A673 (cell line): ENCODE results near the gene CACNA2D3. TPM values are rescaled to one million over a fixed set of nuclear protein-coding genes. Genes with fewer than 3 reads are reported as not detected.
A peak's percentile ranks its signal among the peaks of the same experiment; 100 is the strongest.

Source experiments
- BruUV-seq: library from RNA; stranded (reverse); fragments of 400-500 nt; replicated peaks from 2 replicates; lab custom pipeline; 2021; lab: Mats Ljungman, UMichigan
- CTCF ChIA-PET: fragments of 300-600 bp; sonication (Branson Sonifier 250); formaldehyde crosslinking; loops from one replicate; lab custom pipeline; 2022; ENCODE audit warnings: antibody characterized with exemption; lab: Charles Lee
- POLR2A ChIA-PET: fragments of 300-600 bp; sonication (Branson Sonifier 250); formaldehyde crosslinking; loops from one replicate; lab custom pipeline; 2022; ENCODE audit warnings: antibody characterized with exemption; ENCODE audit not compliant: low non-redundant PET; lab: Charles Lee
- DNase-seq: peaks from one replicate; pipeline ENCODE4 v3.0.0-alpha.2; 2015; ENCODE audit warnings: low spot score
- H3K27ac ChIP-seq: fragments of 200-600 bp; sonication (generic); 2 replicates; pipeline ENCODE4 v1.5.1; 2016; ENCODE audit warnings: mixed run types, low read depth, mild to moderate bottlenecking, mixed read lengths, antibody characterized with exemption, low read length; ENCODE audit not compliant: poor library complexity, severe bottlenecking
- H3K27me3 ChIP-seq: fragments of 200-600 bp; sonication (generic); replicated peaks from 2 replicates; pipeline ENCODE4 v1.6.1; 2017; ENCODE audit warnings: mixed run types, low read depth, mild to moderate bottlenecking, mixed read lengths, antibody characterized with exemption, low read length; ENCODE audit not compliant: insufficient read depth, poor library complexity
- H3K36me3 ChIP-seq: fragments of 200-600 bp; sonication (generic); 2 replicates; pipeline ENCODE4 v1.6.1; 2016; ENCODE audit warnings: mixed run types, mild to moderate bottlenecking, mixed read lengths, antibody characterized with exemption, low read length; ENCODE audit not compliant: insufficient read depth, poor library complexity, severe bottlenecking
- H3K4me1 ChIP-seq: fragments of 200-600 bp; sonication (generic); 2 replicates; pipeline ENCODE4 v1.6.1; 2017; ENCODE audit warnings: mixed run types, mild to moderate bottlenecking, mixed read lengths, antibody characterized with exemption, low read length; ENCODE audit not compliant: insufficient read depth, poor library complexity, severe bottlenecking
- H3K4me3 ChIP-seq: fragments of 200-600 bp; sonication (generic); 2 replicates; pipeline ENCODE4 v1.5.1; 2016; ENCODE audit warnings: low read depth, mixed run types, mild to moderate bottlenecking, mixed read lengths, low read length; ENCODE audit not compliant: poor library complexity, severe bottlenecking
- H3K9me3 ChIP-seq: fragments of 200-600 bp; sonication (generic); 2 replicates; pipeline ENCODE4 v1.6.1; 2016; ENCODE audit warnings: mixed run types, low read depth, mild to moderate bottlenecking, mixed read lengths, antibody characterized with exemption, low read length; ENCODE audit not compliant: poor library complexity, severe bottlenecking
- CTCF ChIP-seq: fragments of 300-800, 200-600 bp; sonication (generic); conservative IDR thresholded peaks from 2 replicates; pipeline ENCODE4 v1.5.1; 2017; ENCODE audit warnings: low read depth, mild to moderate bottlenecking, antibody characterized with exemption, low read length, moderate library complexity, mixed read lengths
- EZH2 ChIP-seq: fragments of 200-600 bp; sonication (generic); IDR thresholded peaks from 2 replicates; pipeline ENCODE4 v1.6.1; 2017; ENCODE audit warnings: borderline replicate concordance, low read depth, mild to moderate bottlenecking, mixed read lengths, antibody characterized with exemption, low read length; ENCODE audit not compliant: poor library complexity, severe bottlenecking
- intact Hi-C: fragments of 100-400 bp; cut with micrococcal nuclease; formaldehyde crosslinking; loops from one replicate; pipeline ENCODE4 v1.10.0; 2022; ENCODE audit not compliant: unreplicated experiment
- total RNA-seq: library from RNA; stranded (reverse); gene quantifications from 2 replicates; pipeline ENCODE4 v1.2.3, GENCODE V29; 2021

CACNA2D3 gene
- total RNA-seq, 1 experiment from 2014 or later, result not detected

- ChIA-PET CTCF (no interaction called here), POLR2A (no interaction called here)
- H3K9me3 ChIP-seq, result no peaks in the 10 kb centered on the region
- no peaks in the 10 kb centered on the region for H3K27me3 ChIP-seq
- H3K36me3 ChIP-seq, result no peaks in the 10 kb centered on the region
- no TSS peak for BruUV-seq
- H3K4me3 ChIP-seq, result no peak overlapping the region
- TF ChIP-seq EZH2 (no peak), CTCF (no peak)
- no peaks in the 10 kb centered on the region for H3K4me1 ChIP-seq
- no peak overlapping the region for H3K27ac ChIP-seq
- intact Hi-C loops, result no loop called here
- peak; percentile 42 for DNase-seq
Measured at GRCh38 chr3:54891540-54891897, 769.2 kb downstream of the CACNA2D3 start.

DNA sequence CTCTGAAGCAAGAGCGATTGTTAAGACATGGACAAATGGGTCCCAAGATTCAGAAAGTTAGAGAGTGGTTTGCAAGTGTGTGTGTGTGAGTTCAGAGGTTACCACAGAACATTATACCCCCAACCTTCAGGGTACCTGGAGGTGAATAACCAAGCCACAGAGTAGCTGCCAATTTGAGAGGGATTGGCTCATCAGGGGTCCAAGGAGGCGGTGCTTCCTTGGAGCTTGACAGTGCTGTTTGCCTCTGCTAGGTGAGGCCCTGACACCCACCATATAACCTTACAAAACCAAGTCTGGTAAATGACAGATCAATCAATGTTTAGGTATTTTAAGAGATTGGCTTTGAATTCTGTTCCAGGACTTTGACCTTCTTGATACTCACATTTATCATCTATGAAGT, 769.8 kb downstream of the CACNA2D3 start:
- H3K4me1 ChIP-seq, result no peaks in the 10 kb centered on the region
- no peak for DNase-seq
- H3K36me3 ChIP-seq, result no peaks in the 10 kb centered on the region
- intact Hi-C loops, result no loop called here
- no peaks in the 10 kb centered on the region for H3K9me3 ChIP-seq
- no TSS peak for BruUV-seq
- no peak overlapping the region for H3K27ac ChIP-seq
- TF ChIP-seq EZH2 (no peak), CTCF (no peak)
- H3K27me3 ChIP-seq, result no peaks in the 10 kb centered on the region
- no peak overlapping the region for H3K4me3 ChIP-seq
- ChIA-PET POLR2A (no interaction called here), CTCF (no interaction called here)

- TF ChIP-seq EZH2 (no peak), CTCF (no peak)
- CTCF ChIA-PET, result no interaction called here
- no TSS peak for BruUV-seq
Measured at GRCh38 chr3:54895613-54896012, 773.3 kb downstream of the CACNA2D3 start.

More at GRCh38 chr3:54895613-54896012, 773.3 kb downstream of the CACNA2D3 start:
- POLR2A ChIA-PET, result no interaction called here
- Histone ChIP-seq H3K9me3 (no peaks in the 10 kb centered on the region), H3K4me3 (no peak overlapping the region), H3K4me1 (no peaks in the 10 kb centered on the region), H3K27ac (no peak overlapping the region), H3K27me3 (no peaks in the 10 kb centered on the region), H3K36me3 (no peaks in the 10 kb centered on the region)
- intact Hi-C loops, result no loop called here
- no peak for DNase-seq
